ENCODE measurements around the gene KLHL17.

Gene KLHL17

DNA sequence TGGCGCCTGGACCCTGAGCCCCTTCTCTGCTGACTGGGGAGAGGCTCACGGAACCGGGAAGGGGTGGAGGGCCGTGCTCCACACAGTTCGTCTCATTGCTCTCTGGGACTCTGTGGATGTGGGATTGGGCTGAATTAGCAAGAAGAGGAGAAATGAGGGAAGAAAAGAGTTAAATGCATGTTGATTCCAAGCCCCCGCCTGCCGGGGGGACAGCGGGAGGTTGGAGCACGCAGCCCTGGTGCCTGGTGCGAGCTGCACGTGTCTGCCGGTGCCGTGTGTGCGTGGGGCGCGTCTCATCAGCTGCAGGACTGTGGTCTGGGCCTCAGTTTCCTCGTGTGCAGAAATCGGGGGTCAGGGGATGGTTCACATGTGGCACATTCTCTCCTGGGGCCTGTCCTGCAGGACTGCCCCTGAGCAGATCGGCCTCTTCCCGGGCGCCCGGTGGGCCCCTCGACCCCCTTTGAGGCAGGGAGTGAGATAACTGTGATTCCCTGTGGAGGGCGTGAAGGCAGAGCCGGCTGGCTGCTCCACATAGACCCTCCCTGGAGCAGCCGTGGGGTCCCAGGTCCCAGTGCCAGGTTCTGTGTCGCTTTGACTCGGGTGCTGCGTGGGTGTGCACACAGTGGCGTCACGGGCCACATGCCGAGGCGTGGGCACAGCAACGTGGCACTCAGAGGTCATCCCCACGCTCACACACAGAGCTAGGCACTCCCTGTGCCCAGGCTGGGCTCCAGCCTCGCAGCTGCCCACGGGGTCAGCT, 25.2 kb upstream of the KLHL17 start:
- in situ Hi-C loops (cut with MboI; ENCODE audit: low pct_unique_long_range_greater_than_20kb, low sequenced_read_pairs), result no loop called here
- DNase-seq, result no peak

DNA sequence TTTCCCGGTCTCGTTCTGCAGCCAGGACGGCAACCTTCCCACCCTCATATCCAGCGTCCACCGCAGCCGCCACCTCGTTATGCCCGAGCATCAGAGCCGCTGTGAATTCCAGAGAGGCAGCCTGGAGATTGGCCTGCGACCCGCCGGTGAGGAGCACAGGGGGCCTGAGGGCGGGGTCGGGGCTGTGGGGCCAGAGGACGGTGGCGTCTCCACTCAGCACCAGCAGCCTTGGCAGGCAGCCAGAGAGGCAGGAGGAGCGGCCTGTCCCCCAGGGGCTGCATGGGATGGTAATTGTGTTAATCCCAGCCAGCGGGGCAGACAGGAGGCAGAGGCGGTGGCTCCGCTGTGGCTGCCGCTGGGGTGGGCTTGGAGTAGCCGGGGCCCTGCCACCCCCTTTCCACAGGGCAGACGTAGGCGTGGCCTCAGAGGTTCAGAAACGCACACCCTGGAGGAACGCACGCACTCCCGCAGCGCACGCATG, 24.6 kb upstream of the KLHL17 start:
- in situ Hi-C loops (cut with MboI; ENCODE audit: low pct_unique_long_range_greater_than_20kb, low sequenced_read_pairs), result no loop called here
- no peak for DNase-seq

DNA sequence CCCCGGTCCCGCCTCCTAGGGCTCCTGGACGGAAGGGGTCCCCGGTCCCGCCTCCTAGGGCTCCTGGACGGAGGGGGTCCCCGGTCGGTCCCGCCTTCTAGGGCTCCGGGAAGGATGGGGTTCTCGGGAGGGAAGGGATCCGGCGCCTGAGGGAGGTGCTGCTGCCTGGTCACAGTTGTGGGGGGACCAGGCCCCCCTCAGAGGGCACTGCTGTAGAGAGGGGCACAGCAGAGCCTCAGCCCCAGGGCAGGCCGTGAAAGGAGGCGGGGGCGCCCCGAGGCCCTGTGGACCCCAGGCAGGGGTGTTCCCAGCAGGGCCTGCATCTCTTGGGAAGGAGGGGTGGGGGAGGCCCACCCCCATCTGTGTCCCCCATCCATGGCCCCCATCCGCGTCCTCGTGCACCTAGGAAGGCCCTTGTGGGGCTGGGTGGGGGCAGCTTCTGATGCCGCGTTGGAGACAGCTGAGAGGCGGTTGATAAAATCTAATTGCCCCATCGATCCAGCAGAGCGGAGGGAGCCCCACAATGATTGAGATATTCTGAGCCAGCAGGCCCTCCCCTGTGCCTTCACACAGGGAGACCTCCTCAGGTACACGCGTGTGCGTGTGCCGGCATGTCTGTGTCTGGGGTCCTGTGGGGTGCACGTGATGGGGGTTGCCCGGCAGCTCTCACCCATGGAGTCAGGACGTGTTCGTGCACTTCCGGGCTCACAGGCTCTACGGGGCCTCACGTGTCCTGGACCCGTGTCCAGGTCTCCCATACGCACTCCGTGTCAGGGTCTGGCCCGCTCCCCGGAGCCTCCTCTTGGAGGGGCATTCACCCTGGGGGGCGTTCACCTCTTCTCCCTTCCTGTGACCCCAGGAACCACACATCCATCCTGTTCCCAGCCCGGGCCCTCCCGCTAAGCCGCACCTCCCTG, 23.8 kb upstream of the KLHL17 start:
- DNase-seq, result no peak
- in situ Hi-C loops (cut with MboI; ENCODE audit: low pct_unique_long_range_greater_than_20kb, low sequenced_read_pairs), result no loop called here

DNA sequence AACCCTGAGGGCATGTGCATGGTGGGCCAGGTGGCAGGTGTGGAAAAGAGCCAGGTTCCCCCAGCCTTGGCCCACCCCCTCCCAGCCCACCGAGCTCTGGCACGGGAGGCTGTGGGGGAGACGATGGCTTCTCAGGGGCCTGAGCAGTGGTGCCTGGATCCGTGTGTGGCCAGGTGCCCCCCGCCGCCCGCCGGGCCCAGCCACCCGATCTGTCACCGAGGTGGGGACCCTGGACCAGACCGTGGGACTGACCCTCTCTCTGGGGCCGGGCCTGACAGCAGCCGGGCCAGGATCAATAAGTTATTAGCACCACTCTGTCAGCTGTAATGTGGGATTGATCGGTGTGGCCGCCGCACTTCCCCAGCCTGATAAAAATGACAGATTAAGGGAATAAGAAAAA, 22.9 kb upstream of the KLHL17 start:
- DNase-seq, result no peak
- in situ Hi-C loops (cut with MboI; ENCODE audit: low pct_unique_long_range_greater_than_20kb, low sequenced_read_pairs), result no loop called here

DNA sequence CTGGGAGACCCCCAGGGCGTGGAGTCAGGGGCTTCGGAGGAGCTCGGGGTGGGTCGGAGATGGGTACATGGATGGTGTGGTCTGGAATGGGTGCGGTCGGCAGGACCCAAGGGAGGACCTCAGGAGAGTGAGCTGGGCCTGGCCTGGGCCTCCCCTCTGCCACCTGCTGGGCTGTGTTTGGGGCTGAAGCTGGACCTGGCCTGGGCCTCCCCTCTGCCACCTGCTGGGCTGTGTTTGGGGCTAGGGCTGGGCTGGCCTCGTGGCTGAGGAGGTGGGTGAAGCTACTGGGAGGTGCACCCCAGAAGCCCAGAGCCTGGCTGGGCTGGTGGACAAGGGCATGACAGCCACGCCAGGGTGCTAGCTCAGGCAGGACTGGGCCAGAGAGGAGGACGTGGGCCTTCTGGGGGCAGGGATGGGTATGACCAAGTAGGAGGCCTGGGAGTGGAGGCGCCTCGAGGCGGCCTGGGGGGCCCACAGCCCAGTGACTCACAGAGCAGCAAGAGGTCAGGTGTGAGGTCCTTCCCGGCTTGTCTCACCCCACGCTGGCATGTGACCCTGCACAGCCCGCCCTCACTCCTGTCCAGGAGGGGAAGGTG, 22.2 kb upstream of the KLHL17 start:
- no peak for DNase-seq
- in situ Hi-C loops (cut with MboI; ENCODE audit: low pct_unique_long_range_greater_than_20kb, low sequenced_read_pairs), result no loop called here

DNA sequence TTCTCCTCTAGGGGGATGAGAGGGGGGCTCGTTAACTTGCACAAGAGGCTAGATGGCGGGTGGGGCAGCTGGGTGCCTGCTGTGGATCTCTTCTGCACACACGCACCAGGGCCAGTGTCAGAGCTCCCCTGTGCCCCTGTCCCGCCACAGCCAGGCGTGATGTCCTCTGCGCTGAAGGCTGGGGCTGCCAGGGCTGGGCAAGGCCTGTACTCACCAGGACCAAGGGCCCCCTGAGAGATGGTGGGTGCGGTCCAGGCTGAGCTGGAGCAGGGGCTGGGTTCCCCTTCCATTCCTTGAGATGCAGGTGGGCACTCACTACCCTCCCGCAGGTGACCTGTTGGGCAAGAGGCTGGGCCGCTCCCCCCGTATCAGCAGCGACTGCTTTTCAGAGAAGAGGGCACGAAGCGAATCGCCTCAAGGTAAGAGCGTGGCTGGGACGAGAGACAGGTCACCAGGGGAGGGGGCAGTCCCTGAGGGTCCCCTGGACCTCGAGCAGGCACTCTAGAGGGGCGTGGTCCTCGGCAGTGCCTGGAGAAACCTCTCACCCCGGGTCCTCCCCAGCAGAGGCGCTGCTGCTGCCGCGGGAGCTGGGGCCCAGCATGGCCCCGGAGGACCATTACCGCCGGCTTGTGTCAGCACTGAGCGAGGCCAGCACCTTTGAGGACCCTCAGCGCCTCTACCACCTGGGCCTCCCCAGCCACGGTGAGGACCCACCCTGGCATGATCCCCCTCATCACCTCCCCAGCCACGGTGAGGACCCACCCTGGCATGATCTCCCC, 21.5 kb upstream of the KLHL17 start:
- in situ Hi-C loops (cut with MboI; ENCODE audit: low pct_unique_long_range_greater_than_20kb, low sequenced_read_pairs), result no loop called here
- DNase-seq, result no peak

DNA sequence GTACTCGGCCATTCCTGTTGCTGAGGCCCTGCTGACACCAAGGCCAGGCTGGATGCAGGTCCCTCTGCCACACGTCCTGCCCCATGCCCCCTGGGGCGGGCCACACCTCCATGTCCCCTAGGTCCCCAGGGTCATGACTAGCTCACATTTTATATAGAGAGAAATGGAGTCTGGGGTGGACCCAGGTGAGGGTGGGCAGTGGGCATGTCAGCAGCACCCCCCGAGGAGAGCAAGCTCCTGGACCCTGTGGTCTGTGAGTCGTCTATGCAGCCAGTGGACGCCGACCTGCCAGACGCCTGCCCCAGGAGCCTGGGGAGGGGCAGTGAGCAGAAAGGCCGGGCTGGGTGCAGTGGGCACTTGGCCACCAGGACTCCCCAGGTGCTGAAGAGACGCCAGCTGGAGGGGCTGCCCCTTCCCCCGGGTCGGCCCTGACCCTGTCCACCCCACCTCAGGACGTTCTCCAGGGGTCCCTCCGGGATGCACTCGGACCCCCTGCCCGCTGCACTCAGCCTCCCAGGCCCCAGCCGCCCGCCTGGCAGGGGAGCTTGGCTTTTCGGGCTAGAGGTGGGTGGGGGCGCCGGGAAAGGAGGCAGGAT, 20.8 kb upstream of the KLHL17 start:
- DNase-seq, result no peak
- in situ Hi-C loops (cut with MboI; ENCODE audit: low pct_unique_long_range_greater_than_20kb, low sequenced_read_pairs), result no loop called here

DNA sequence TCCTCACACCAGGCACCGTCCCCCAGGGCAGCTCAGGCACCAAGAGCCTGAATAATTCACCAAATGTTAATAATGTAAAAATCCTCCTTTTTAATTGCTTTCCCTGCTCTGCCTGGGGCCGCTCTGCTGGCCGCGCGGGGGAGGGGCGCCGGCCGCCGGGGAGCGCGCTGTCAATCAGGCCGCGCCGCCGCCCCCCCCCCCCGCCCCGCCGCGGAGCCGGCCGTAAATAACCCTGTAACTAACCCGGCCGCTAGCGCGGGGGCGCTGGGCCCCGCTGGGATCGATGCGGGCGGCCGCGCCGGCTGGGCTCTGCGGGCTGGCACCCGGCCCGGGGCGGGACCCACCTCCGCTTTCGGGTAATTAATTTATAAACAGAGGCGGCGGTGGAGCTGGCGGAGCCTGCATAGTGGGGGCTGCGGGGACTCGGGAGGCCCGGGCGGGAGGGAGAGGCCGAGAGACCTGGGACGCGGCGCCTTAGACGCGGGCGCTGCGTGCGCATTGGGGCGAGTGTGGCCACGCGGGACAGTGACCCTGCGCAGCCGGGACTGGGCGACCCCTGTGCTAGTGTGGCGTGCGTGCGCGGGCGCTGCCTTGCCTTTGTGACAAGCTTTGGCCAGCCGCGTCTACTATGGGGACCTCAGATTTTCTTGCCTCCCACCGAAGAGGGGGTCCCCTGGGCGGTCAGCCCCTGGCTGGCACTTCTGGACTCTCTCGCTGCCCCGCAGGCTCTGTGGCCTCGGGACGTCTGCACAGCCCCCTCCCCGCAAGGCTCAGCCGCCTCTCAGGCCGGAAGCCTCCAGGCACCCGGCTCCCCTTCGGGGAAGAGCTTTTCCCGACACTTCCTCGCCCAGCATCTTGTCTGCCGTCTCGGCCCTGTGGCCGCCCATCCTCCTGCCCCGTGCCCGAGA, 20.0 kb upstream of the KLHL17 start:
- no peak for DNase-seq
- in situ Hi-C loops (cut with MboI; ENCODE audit: low pct_unique_long_range_greater_than_20kb, low sequenced_read_pairs), result no loop called here

DNA sequence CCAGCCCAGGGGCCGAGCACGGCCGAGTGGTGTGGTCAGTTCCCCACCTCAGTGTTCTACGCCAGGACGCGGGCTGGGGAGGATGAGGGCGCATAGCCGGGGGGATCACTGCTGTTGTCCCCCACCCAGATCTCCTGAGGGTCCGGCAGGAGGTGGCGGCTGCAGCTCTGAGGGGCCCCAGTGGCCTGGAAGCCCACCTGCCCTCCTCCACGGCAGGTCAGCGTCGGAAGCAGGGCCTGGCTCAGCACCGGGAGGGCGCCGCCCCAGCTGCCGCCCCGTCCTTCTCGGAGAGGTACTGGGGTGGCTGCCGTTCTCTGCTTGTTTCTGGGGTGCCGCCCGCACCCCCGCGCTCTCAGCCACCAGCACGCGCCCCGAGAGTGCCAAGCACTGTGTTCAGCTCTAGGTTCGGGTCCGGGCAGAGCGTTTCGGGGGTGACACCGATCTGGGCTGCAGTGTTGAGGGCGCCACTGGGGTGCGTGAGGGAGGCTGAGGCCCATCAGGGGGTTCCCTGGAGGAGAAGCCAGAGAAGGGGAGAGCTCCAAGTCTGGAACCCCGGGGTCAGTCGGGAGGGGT, 19.3 kb upstream of the KLHL17 start:
- DNase-seq, result no peak
- in situ Hi-C loops (cut with MboI; ENCODE audit: low pct_unique_long_range_greater_than_20kb, low sequenced_read_pairs), result no loop called here

DNA sequence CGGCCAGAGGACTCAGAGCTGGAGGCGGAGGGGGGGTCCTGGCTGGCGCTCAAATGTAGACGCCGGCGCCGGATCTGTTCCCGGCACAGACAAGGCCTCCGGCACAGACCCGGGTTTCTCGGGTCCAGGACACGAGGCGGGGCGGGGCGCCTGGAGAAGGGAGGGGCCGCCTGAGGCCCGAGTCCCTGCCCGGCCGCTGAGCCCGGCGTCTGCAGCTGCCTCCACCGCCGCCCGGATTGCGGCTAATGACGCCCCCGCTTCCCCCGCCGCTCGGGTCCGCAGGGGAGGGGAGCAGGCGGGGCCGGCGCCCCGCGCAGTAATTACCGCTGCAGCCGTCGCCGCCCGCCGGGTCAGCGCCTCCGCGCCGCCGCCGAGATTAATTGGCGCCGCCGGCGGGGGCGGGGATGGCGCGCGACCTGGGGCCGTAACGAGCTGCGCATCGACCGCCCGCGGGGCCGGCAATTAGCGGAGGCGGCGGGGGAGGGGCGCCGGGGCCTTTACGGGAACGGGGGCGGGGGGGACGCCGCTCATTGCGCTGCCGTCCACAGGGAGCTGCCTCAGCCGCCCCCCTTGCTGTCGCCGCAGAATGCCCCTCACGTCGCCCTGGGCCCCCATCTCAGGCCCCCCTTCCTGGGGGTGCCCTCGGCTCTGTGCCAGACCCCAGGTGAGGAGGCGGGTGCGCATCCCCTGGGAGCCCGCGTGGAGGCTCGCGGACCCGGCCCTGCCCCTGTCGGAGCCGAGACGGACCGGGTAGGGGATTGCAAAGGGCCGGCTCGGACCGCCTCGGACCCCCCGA, 18.6 kb upstream of the KLHL17 start:
- in situ Hi-C loops (cut with MboI; ENCODE audit: low pct_unique_long_range_greater_than_20kb, low sequenced_read_pairs), result no loop called here
- DNase-seq, result peak; percentile 45

DNA sequence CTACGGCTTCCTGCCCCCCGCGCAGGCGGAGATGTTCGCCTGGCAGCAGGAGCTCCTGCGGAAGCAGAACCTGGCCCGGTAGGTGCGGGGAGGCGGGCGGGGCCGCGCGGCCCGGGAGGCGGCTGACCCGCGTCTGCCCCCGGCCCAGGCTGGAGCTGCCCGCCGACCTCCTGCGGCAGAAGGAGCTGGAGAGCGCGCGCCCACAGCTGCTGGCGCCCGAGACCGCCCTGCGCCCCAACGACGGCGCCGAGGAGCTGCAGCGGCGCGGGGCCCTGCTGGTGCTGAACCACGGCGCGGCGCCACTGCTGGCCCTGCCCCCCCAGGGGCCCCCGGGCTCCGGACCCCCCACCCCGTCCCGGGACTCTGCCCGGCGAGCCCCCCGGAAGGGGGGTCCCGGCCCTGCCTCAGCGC, 18.0 kb upstream of the KLHL17 start:
- DNase-seq, result no peak
- in situ Hi-C loops (cut with MboI; ENCODE audit: low pct_unique_long_range_greater_than_20kb, low sequenced_read_pairs), result no loop called here

DNA sequence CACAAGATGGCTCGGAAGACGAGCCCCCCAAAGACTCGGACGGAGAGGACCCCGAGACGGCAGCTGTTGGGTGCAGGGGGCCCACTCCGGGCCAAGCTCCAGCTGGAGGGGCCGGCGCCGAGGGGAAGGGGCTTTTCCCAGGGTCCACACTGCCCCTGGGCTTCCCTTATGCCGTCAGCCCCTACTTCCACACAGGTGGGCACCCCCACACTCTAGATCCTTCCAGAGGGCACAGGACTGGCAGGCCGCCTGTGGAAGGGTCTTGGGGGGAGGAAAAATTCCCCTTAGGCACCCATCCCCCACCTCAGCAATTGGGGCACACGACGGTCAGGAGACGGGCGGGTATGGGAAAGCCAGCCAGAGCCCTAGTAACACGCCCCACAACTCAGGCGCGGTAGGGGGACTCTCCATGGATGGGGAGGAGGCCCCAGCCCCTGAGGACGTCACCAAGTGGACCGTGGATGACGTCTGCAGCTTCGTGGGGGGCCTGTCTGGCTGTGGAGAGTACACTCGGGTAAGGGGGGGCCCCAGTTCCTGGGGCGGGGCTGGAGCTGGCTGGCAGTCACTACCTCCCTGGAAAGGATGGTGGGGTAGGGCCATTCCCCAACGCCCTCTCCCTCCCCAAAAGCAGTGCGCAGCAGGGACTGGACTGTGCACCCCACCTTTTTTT, 17.4 kb upstream of the KLHL17 start:
- no peak for DNase-seq
- in situ Hi-C loops (cut with MboI; ENCODE audit: low pct_unique_long_range_greater_than_20kb, low sequenced_read_pairs), result no loop called here

DNA sequence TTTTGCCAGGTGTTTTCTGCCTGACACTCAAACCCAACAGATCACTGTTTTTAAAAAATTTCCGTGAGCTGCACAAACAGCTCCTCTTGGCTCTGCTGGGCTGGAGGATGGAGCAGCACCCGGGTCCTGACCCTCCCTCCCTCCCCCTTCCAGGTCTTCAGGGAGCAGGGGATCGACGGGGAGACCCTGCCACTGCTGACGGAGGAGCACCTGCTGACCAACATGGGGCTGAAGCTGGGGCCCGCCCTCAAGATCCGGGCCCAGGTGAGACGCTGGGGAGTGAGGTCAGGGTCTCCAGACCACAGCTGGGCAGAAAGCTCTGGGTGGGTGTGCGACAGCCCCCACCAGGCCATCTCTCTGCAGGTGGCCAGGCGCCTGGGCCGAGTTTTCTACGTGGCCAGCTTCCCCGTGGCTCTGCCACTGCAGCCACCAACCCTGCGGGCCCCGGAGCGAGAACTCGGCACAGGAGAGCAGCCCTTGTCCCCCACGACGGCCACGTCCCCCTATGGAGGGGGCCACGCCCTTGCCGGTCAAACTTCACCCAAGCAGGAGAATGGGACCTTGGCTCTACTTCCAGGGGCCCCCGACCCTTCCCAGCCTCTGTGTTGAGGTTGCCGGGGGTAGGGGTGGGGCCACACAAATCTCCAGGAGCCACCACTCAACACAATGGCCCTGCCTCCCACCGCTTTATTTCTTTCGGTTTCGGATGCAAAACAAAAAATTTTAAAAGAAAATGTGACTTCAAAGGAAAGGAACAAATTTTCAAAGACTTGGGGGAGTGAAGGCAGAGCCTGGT, 16.6 kb upstream of the KLHL17 start:
- DNase-seq, result no peak
- in situ Hi-C loops (cut with MboI; ENCODE audit: low pct_unique_long_range_greater_than_20kb, low sequenced_read_pairs), result no loop called here

DNA sequence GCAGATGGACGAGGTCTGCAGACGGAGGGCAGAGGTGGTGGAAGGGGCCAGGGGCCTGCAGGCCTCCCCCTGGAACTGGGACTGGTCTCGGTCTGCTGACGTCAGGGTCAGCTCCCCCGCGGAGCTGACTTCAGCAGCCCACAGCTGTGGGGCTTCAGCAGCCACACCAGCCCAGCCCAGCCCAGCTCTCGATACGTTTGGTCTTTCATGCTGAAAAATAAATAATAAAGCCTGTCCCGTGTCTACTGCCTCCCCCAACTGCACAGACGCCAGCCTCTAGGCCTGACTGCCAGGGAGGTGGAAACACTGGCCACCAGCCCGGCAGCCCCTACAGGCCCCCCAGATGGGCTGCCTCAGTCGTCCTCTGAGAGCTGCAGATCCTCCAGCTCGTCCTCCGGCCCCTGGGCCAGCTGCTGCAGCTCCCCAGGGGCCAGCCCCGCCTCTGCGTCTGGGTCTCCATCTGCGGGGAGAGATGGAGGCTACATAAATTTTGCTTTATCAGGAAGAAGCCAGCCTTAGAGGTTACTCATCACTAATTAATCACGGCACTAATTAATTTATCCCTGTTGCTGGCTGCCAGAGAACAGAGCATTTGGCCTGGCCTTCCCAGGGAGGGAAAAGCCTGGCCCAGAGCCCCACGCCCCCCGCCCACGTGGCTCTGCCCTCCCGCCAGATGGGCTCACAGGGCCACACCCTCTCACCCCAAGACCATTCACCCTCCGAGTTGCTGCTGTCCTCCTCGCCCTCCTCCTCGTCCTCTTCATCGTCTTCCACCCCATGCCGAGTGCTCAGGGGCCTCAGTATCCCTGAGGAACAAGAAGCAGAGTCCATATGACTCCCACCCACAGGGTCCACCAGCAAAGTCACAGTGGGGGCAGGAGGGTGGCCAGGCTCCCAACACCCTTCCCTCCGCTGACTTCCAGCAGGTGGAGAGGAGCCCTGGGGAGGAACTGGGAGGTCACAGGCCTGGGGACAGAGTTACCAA, 15.8 kb upstream of the KLHL17 start:
- in situ Hi-C loops (cut with MboI; ENCODE audit: low pct_unique_long_range_greater_than_20kb, low sequenced_read_pairs), result no loop called here
- no peak for DNase-seq
